ENCODE results near the gene TIGD4. TPM values are rescaled to one million over a fixed set of nuclear protein-coding genes. Genes with fewer than 3 reads are reported as not detected.
A peak's percentile ranks its signal among the peaks of the same experiment; 100 is the strongest.

The TIGD4 gene
- total RNA-seq, 4 donors from 2014 or later: 0.10 to 0.36 (median 0.27) TPM; not detected in 1

GRCh38 chr4:152778656-152779512 lies 646 bp downstream of the TIGD4 start:
- no peak for TF ChIP-seq POLR2A (IDR thresholded peaks at IDR 0.05)
- TF ChIP-seq, protein P1, sequence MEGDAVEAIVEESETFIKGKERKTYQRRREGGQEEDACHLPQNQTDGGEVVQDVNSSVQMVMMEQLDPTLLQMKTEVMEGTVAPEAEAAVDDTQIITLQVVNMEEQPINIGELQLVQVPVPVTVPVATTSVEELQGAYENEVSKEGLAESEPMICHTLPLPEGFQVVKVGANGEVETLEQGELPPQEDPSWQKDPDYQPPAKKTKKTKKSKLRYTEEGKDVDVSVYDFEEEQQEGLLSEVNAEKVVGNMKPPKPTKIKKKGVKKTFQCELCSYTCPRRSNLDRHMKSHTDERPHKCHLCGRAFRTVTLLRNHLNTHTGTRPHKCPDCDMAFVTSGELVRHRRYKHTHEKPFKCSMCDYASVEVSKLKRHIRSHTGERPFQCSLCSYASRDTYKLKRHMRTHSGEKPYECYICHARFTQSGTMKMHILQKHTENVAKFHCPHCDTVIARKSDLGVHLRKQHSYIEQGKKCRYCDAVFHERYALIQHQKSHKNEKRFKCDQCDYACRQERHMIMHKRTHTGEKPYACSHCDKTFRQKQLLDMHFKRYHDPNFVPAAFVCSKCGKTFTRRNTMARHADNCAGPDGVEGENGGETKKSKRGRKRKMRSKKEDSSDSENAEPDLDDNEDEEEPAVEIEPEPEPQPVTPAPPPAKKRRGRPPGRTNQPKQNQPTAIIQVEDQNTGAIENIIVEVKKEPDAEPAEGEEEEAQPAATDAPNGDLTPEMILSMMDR (IDR thresholded peaks at IDR 0.05): no peak
- intact Hi-C loops (cut with DNase I; ENCODE audit: low total_unique reads): no loop called here
- H3K4me3 ChIP-seq (ENCODE audit: low read depth, poor library complexity, severe bottlenecking): peak overlapping the region; percentile 92
- WGBS, 2 donors: 1% methylated on average over 30 of the region's 30 CpGs
- peak in 1 of 2 donors; percentile 87 for DNase-seq (ENCODE audit: low spot score in 2 of 2)

DNA sequence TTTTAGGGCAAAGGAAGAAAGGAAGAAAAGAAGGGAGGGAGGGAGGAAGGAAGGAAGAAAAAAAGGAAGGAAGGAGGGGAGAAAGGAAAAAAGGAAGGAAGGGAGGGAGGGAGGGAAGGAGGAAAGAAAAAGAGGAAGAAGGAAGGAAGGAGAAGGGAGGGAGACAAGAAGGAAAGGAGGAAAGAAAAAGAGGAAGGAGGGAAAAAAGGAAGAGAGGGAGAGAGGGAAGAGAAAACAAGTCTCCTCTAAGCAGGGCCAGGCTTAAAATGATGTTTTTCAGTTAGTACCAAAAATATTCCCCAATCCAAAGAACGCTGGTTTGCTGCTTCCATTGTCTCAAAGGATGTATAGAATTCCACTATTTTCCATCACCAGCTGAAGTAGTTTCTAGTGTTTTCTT lies 2.0 kb downstream of the TIGD4 start:
- intact Hi-C loops (cut with DNase I; ENCODE audit: low total_unique reads): no loop called here
- 96 to 97% methylated on average over 1 of the region's 1 CpG for WGBS, 2 donors
- no peak for TF ChIP-seq POLR2A (IDR thresholded peaks at IDR 0.05)
- TF ChIP-seq, protein P1 (IDR thresholded peaks at IDR 0.05): no peak
- no peak overlapping the region for H3K4me3 ChIP-seq (ENCODE audit: low read depth, poor library complexity, severe bottlenecking)
- DNase-seq (ENCODE audit: low spot score in 2 of 2): no peak

DNA sequence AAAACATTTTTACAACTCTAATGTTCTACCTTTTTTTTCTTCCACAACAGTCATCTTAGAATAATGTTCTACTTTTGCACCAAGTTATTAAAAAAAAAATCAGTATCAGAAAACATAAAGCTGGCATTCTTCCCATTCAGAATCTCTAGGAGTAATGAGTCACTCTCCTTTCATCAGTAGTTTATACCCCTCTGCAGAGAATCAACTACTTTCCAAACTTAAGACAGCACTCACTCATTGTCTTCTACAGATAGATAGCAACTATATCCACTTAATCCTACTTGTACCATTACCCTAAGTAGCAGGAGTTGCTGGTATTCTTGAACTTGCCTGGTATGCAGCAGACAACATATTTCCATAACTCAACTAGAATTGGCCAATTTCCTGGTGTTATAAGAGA lies 3.2 kb downstream of the TIGD4 start:
- no peak for DNase-seq (ENCODE audit: low spot score in 2 of 2)
- intact Hi-C loops (cut with DNase I; ENCODE audit: low total_unique reads): no loop called here
- no peak overlapping the region for H3K4me3 ChIP-seq (ENCODE audit: low read depth, poor library complexity, severe bottlenecking)
- TF ChIP-seq POLR2A (IDR thresholded peaks at IDR 0.05): no peak
- TF ChIP-seq, protein P1 (IDR thresholded peaks at IDR 0.05): no peak

GRCh38 chr4:152773953-152774352 lies 5.6 kb downstream of the TIGD4 start:
- intact Hi-C loops (cut with DNase I; ENCODE audit: low total_unique reads): no loop called here
- no peak overlapping the region for H3K4me3 ChIP-seq (ENCODE audit: low read depth, poor library complexity, severe bottlenecking)
- no peak for DNase-seq (ENCODE audit: low spot score in 2 of 2)
- WGBS, 2 donors: 68 to 72% methylated on average over 1 of the region's 1 CpG
- TF ChIP-seq, protein P1 (IDR thresholded peaks at IDR 0.05): no peak
- no peak for TF ChIP-seq POLR2A (IDR thresholded peaks at IDR 0.05)

GRCh38 chr4:152773339-152773738 lies 6.2 kb downstream of the TIGD4 start:
- intact Hi-C loops (cut with DNase I; ENCODE audit: low total_unique reads): no loop called here

More at GRCh38 chr4:152773339-152773738, 6.2 kb downstream of the TIGD4 start:
- WGBS, 2 donors: 88 to 99% methylated on average over 2 of the region's 2 CpGs
- TF ChIP-seq, protein P1 (IDR thresholded peaks at IDR 0.05): no peak
- TF ChIP-seq POLR2A (IDR thresholded peaks at IDR 0.05): no peak
- no peak for DNase-seq (ENCODE audit: low spot score in 2 of 2)
- no peak overlapping the region for H3K4me3 ChIP-seq (ENCODE audit: low read depth, poor library complexity, severe bottlenecking)

All from lower leg skin (tissue), 4 donors.